Stomach (tissue), 4 donors: Measurements from ENCODE around the gene OR10H4.

Experiments used
- EP300 ChIP-seq: sonication (generic); formaldehyde crosslinking; IDR thresholded peaks from one replicate; pipeline ENCODE4 v1.6.1; 2017; ENCODE audit warnings: antibody characterized with exemption
- POLR2A ChIP-seq, 4 donors: fragments of 450-650 bp; IDR thresholded peaks; one replicate each; pipeline ENCODE4 v1.6.1; 2016; ENCODE audit warnings: antibody characterized with exemption in 4 of 4, control low read depth in 2 of 4, mild to moderate bottlenecking in 1 of 4, moderate library complexity in 1 of 4
- POLR2AphosphoS5 ChIP-seq, 3 donors: sonication (generic); formaldehyde crosslinking; IDR thresholded peaks; one replicate each; pipeline ENCODE4 v1.6.1; 2016; ENCODE audit warnings: antibody characterized with exemption in 3 of 3
- TF ChIP-seq, protein P1 (sequence below), 7 experiments: fragments of 450-650 bp in 4 of 7; fragments of 200-600 bp in 3 of 7; sonication (generic) in 3 of 7; IDR thresholded peaks; one replicate each; pipeline ENCODE4 v1.5.1; 2016 to 2019; ENCODE audit warnings: antibody characterized with exemption in 7 of 7, control low read depth in 2 of 7, mild to moderate bottlenecking in 1 of 7

DNA sequence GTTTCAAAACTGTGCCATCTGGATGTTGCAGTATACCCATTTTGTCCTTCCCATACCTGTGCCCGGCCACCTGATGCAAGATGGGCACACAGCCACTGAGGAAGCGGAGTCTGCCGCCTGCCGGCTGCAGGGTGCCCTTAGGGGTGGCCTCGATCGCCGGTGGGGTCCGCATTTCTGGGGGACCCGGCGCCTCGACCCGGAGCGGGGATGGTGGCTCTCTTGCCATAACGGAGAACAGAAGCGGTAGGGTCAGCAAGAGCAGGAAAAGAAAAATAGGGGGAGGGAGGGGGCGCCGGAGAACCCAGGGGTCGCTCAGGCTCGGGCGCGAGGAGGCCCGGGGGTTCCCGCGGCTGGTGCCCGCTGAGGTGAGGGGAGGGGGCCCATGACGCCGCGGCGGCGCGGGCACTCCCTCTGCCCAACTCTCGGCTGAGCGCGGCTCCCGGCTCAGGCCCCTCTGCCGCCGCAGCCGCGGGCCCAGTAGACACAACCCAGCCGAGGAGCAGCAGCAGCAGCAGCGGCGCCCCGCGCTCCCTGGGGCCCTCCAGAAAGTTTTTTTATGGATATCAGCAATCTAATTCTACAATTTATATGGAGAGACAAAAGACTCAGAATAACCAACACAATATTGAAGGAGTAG, 37.1 kb upstream of the OR10H4 start:
- TF ChIP-seq, protein P1, sequence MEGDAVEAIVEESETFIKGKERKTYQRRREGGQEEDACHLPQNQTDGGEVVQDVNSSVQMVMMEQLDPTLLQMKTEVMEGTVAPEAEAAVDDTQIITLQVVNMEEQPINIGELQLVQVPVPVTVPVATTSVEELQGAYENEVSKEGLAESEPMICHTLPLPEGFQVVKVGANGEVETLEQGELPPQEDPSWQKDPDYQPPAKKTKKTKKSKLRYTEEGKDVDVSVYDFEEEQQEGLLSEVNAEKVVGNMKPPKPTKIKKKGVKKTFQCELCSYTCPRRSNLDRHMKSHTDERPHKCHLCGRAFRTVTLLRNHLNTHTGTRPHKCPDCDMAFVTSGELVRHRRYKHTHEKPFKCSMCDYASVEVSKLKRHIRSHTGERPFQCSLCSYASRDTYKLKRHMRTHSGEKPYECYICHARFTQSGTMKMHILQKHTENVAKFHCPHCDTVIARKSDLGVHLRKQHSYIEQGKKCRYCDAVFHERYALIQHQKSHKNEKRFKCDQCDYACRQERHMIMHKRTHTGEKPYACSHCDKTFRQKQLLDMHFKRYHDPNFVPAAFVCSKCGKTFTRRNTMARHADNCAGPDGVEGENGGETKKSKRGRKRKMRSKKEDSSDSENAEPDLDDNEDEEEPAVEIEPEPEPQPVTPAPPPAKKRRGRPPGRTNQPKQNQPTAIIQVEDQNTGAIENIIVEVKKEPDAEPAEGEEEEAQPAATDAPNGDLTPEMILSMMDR (IDR thresholded peaks at IDR 0.05) = no peak
- TF ChIP-seq EP300 (no peak), POLR2A (IDR thresholded peaks at IDR 0.05) (no peak), POLR2AphosphoS5 (IDR thresholded peaks at IDR 0.05) (no peak)
